ENCODE results near the gene FNIP1.
"Not testable (repeated sequence)": the region's sequence is repeated elsewhere in the genome, so short reads cannot be mapped to it uniquely, and the experiment has no call there.

FNIP1 gene

GRCh38 chr5:131786900-131787692 lies 9.7 kb downstream of the FNIP1 start:
- DNase-seq: no peak

- no peak for DNase-seq
These were observed 10.8 kb downstream of the FNIP1 start for GRCh38 chr5:131786036-131786435.

GRCh38 chr5:131783874-131784273 lies 12.9 kb downstream of the FNIP1 start:
- no peak for DNase-seq

- no peak for DNase-seq
These were observed 13.5 kb downstream of the FNIP1 start for GRCh38 chr5:131783357-131783756.

GRCh38 chr5:131782717-131783116 lies 14.1 kb downstream of the FNIP1 start:
- DNase-seq: no peak

- DNase-seq: not testable (repeated sequence)
These were observed 18.7 kb downstream of the FNIP1 start for GRCh38 chr5:131778141-131778540.

GRCh38 chr5:131776450-131776849 lies 20.4 kb downstream of the FNIP1 start:
- DNase-seq: no peak

GRCh38 chr5:131774652-131775367 lies 22.0 kb downstream of the FNIP1 start:
- no peak for DNase-seq

- DNase-seq: no peak
These were observed 23.0 kb downstream of the FNIP1 start for GRCh38 chr5:131773805-131774204.

- DNase-seq: no peak
These were observed 25.1 kb downstream of the FNIP1 start for GRCh38 chr5:131771692-131772091.

GRCh38 chr5:131769961-131770360 lies 26.9 kb downstream of the FNIP1 start:
- DNase-seq: no peak

GRCh38 chr5:131769336-131769735 lies 27.5 kb downstream of the FNIP1 start:
- no peak for DNase-seq

GRCh38 chr5:131767891-131768290 lies 28.9 kb downstream of the FNIP1 start:
- no peak for DNase-seq

GRCh38 chr5:131766689-131767088 lies 30.1 kb downstream of the FNIP1 start:
- no peak for DNase-seq

GRCh38 chr5:131765261-131765660 lies 31.6 kb downstream of the FNIP1 start:
- no peak for DNase-seq

- DNase-seq: no peak
These were observed 32.8 kb downstream of the FNIP1 start for GRCh38 chr5:131763968-131764367.

- no peak for DNase-seq
These were observed 36.0 kb downstream of the FNIP1 start for GRCh38 chr5:131760793-131761192.

GRCh38 chr5:131759704-131760103 lies 37.1 kb downstream of the FNIP1 start:
- DNase-seq: no peak

- DNase-seq: peak; percentile 13
These were observed 38.3 kb downstream of the FNIP1 start for GRCh38 chr5:131758520-131758900.

- DNase-seq: no peak
These were observed 38.8 kb downstream of the FNIP1 start for GRCh38 chr5:131757830-131758519.

GRCh38 chr5:131756942-131757341 lies 39.9 kb downstream of the FNIP1 start:
- no peak for DNase-seq

GRCh38 chr5:131754363-131754762 lies 42.5 kb downstream of the FNIP1 start:
- no peak for DNase-seq

GRCh38 chr5:131751506-131751905 lies 45.3 kb downstream of the FNIP1 start:
- no peak for DNase-seq

All from kidney glomerular epithelial cell (primary cell).